Smooth muscle cell (in vitro differentiated cells): ENCODE results near the gene CPA4. TPM values are rescaled to one million over a fixed set of nuclear protein-coding genes. Genes with fewer than 3 reads are reported as not detected.

Experiments
- DNase-seq: peaks from one replicate; lab custom pipeline; 2025; ENCODE audit not compliant: unreplicated experiment; lab: John Stamatoyannopoulos, UW
- H2AFZ ChIP-seq: fragments of 200-600 bp; sonication (generic); 2 replicates; pipeline ENCODE4 v1.6.0; 2016; ENCODE audit warnings: antibody characterized with exemption, low read depth, mild to moderate bottlenecking
- H3F3A ChIP-seq: fragments of 200-600 bp; sonication (generic); 2 replicates; pipeline ENCODE4 v1.6.0; 2017; ENCODE audit warnings: antibody characterized with exemption, low read depth
- H3K27ac ChIP-seq: fragments of 200-600 bp; sonication (generic); 2 replicates; pipeline ENCODE4 v1.5.1; 2016; ENCODE audit warnings: low read depth, mild to moderate bottlenecking
- H3K27me3 ChIP-seq: fragments of 200-600 bp; sonication (generic); 2 replicates; pipeline ENCODE4 v1.6.1; 2016; ENCODE audit warnings: low read depth, mild to moderate bottlenecking
- H3K36me3 ChIP-seq: fragments of 200-600 bp; sonication (generic); 2 replicates; pipeline ENCODE4 v1.5.1; 2016; ENCODE audit warnings: low read depth
- H3K4me1 ChIP-seq: fragments of 200-600 bp; sonication (generic); 2 replicates; pipeline ENCODE4 v1.5.1; 2016; ENCODE audit warnings: low read depth
- H3K4me2 ChIP-seq: fragments of 200-600 bp; sonication (generic); 2 replicates; pipeline ENCODE4 v1.6.0; 2016; ENCODE audit warnings: mild to moderate bottlenecking
- H3K4me3 ChIP-seq: fragments of 200-600 bp; sonication (generic); 2 replicates; pipeline ENCODE4 v1.5.1; 2016; ENCODE audit warnings: mild to moderate bottlenecking
- H3K79me2 ChIP-seq: fragments of 200-600 bp; sonication (generic); 2 replicates; pipeline ENCODE4 v1.6.0; 2016; ENCODE audit warnings: low read depth, mild to moderate bottlenecking
- H3K9ac ChIP-seq: fragments of 200-600 bp; sonication (generic); 2 replicates; pipeline ENCODE4 v1.6.0; 2016; ENCODE audit warnings: low read depth
- H3K9me3 ChIP-seq: fragments of 200-600 bp; sonication (generic); replicated peaks from 2 replicates; pipeline ENCODE4 v1.5.1; 2016; ENCODE audit warnings: low read depth
- H4K20me1 ChIP-seq: fragments of 200-600 bp; sonication (generic); 2 replicates; pipeline ENCODE4 v1.6.0; 2016; ENCODE audit warnings: low read depth
- CTCF ChIP-seq: fragments of 200-600 bp; sonication (generic); IDR thresholded peaks from 2 replicates; pipeline ENCODE4 v1.5.1; 2017; ENCODE audit warnings: borderline replicate concordance, mild to moderate bottlenecking, antibody characterized with exemption; ENCODE audit not compliant: insufficient read depth, poor library complexity, severe bottlenecking
- WGBS: methylation state at CpG from one replicate; pipeline ENCODE4 v1.1.7; 2016; ENCODE audit warnings: low lambda C conversion rate; 5-methylcytosine and 5-hydroxymethylcytosine counted together
- polyA plus RNA-seq: library from polyadenylated mRNA; unstranded; fragments of >200 nt; fragmentation: Nextera tagmentation; extraction: Ambion mirVana; gene quantifications from 2 replicates; pipeline ENCODE4 v1.2.1, GENCODE V29; 2016
- total RNA-seq: library from RNA; depleted of rRNA; stranded (reverse); fragments of >200 nt; gene quantifications from 2 replicates; pipeline ENCODE4 v1.2.3, GENCODE V29; 2014

CPA4 gene
- total and polyA plus RNA-seq, 2 experiments from 2014 or later, result 8.8 to 12.3 TPM

DNA sequence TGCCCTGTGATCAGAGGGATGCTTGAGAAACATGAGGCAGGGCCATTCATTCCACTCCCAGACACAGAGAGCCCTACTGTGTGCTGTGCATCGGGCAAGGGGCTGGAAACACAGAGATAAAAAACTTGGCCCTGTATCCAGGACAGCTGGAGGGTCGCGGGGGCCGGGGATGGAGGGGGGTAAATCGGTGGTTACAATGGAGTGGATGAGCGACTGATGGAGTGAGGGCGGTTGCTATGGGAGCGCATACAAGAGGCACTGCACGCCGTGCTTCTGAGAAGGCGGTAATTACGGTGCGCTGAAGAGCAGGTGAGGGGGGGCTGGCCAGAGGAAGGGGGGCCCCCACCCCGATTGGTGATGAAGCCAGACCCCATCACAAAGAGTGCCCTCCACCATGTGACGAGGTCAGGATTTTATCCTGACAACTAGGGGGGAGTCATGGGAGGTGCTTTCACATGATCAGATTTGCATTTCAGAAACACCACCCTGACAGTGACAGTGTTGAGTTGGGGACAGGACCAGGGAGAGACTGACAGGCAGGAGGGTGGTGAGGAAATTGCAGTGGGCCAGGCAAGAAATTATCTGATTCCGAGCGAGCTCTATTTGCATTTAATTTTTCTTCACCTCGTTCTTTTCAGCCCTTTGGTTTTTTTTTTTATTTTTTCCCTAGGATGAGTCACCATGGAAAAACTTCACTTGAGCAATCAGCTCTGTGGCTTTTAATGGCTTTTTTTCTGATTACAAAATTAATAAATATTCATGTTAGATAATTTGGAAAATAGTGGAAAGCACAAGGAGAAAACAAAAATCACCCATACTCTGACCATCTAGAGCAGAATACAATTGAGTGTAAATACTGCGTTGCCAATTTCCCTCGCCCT, 59.5 kb downstream of the CPA4 start:
- Histone ChIP-seq H3F3A (peaks cover 34% of the 10 kb centered on the region), H3K36me3 (no peaks in the 10 kb centered on the region), H3K27me3 (no peaks in the 10 kb centered on the region), H2AFZ (no peak overlapping the region), H3K9me3 (no peaks in the 10 kb centered on the region), H3K4me2 (peak overlapping the region; percentile 5), H3K4me3 (no peak overlapping the region), H3K27ac (peak overlapping the region; percentile 41), H3K79me2 (no peaks in the 10 kb centered on the region), H3K4me1 (peaks cover 49% of the 10 kb centered on the region), H3K9ac (peak overlapping the region; percentile 6), H4K20me1 (no peaks in the 10 kb centered on the region)
- DNase-seq, result no peak
- no peak for TF ChIP-seq CTCF
- WGBS, result 68% methylated on average over 20 of the region's 20 CpGs

GRCh38 chr7:130353196-130353595, 60.2 kb downstream of the CPA4 start:
- Histone ChIP-seq H3K4me3 (no peak overlapping the region), H4K20me1 (no peaks in the 10 kb centered on the region), H3K4me1 (peaks cover 49% of the 10 kb centered on the region), H2AFZ (no peak overlapping the region), H3K9ac (no peak overlapping the region), H3K36me3 (no peaks in the 10 kb centered on the region), H3K79me2 (no peaks in the 10 kb centered on the region), H3K27me3 (no peaks in the 10 kb centered on the region), H3K4me2 (no peak overlapping the region), H3K9me3 (no peaks in the 10 kb centered on the region), H3K27ac (peak overlapping the region; percentile 41), H3F3A (peaks cover 37% of the 10 kb centered on the region)
- no peak for TF ChIP-seq CTCF
- WGBS, result 84% methylated on average over 7 of the region's 7 CpGs
- DNase-seq, result no peak

DNA sequence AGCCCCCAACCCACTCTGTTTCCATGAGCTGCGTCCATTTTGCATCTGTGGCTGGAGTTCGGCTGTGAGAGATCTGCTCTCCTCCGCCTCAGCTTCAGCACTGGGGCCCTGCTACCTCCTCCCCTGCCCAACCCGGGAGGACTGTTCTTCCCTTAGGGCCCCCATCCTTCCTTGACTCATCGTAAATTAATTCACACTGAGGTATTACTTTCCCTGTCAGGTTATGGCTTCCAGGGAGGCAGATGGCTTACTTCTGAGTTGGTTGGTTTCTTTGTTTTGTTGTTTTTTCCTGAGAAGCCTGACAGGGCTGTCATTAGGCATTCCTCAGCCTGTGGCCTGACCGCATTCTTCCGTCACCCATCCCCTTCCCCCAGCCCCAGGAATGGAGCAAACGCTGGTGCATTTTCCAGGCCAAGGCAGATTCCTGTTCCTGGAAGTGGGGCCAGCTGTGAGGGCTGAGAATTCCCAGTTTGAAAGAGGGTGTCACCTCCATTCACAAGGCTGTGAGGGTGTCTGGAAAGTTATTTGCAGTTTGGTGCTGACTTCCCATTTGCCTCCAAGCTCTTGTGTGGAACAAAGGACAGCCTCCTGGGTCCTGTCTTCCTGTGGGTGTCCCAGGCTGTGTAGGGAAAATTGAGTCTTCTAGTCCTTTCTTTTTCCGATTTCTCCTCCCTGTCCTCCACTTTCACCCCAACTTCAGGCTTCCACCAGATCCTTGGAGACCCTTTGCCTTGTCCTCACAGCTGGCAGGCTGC, 63.3 kb downstream of the CPA4 start:
- peaks cover 4% of the 10 kb centered on the region for H3K9me3 ChIP-seq
- TF ChIP-seq CTCF, result no peak
- H3K4me2 ChIP-seq, result peak overlapping the region; percentile 67
- H2AFZ ChIP-seq, result no peak overlapping the region
- H3K4me3 ChIP-seq, result no peak overlapping the region
- H3K9ac ChIP-seq, result peak overlapping the region; percentile 86
- no peaks in the 10 kb centered on the region for H4K20me1 ChIP-seq
- no peaks in the 10 kb centered on the region for H3K79me2 ChIP-seq
- no peaks in the 10 kb centered on the region for H3K36me3 ChIP-seq
- no peaks in the 10 kb centered on the region for H3K27me3 ChIP-seq
- DNase-seq, result peak; percentile 60
- 7% methylated on average over 9 of the region's 9 CpGs for WGBS
- peaks cover 34% of the 10 kb centered on the region for H3K4me1 ChIP-seq
- peak overlapping the region; percentile 99 for H3K27ac ChIP-seq
- H3F3A ChIP-seq, result peaks cover 28% of the 10 kb centered on the region
